HEK293T (cell line): ENCODE results near the gene COL24A1.
"Not testable (repeated sequence)": the region's sequence is repeated elsewhere in the genome, so short reads cannot be mapped to it uniquely, and the experiment has no call there.

Source experiments
- CTCF ChIA-PET: fragments of 350-600 bp; formaldehyde crosslinking; extraction: SDS; loops from one replicate; lab custom pipeline; 2021; ENCODE audit warnings: antibody characterized with exemption, inconsistent platforms; lab: Yijun Ruan, JAX
- POLR2A ChIA-PET: fragments of 350-600 bp; formaldehyde crosslinking; extraction: SDS; loops from one replicate; lab custom pipeline; 2020; ENCODE audit warnings: antibody characterized with exemption, inconsistent platforms; lab: Yijun Ruan, JAX
- DNase-seq: peaks from one replicate; pipeline ENCODE4 v3.0.0; 2012; ENCODE audit warnings: mixed read lengths; ENCODE audit errors: extremely low spot score
- ARNT ChIP-seq: fragments of 450-650 bp; IDR thresholded peaks from 2 replicates; pipeline ENCODE4 v1.6.1; 2017; ENCODE audit warnings: mild to moderate bottlenecking
- BHLHE40 ChIP-seq: fragments of 450-650 bp; IDR thresholded peaks from 2 replicates; pipeline ENCODE4 v1.6.1; 2016; ENCODE audit warnings: mild to moderate bottlenecking, moderate library complexity, borderline replicate concordance
- CTBP1 ChIP-seq: fragments of 450-650 bp; IDR thresholded peaks from 2 replicates; pipeline ENCODE4 v1.6.1; 2016; ENCODE audit warnings: borderline replicate concordance
- ELF4 ChIP-seq: fragments of 450-650 bp; IDR thresholded peaks from 2 replicates; pipeline ENCODE4 v1.6.1; 2017; ENCODE audit warnings: antibody characterized with exemption
- FOXA1 ChIP-seq: fragments of 450-650 bp; IDR thresholded peaks from 2 replicates; pipeline ENCODE4 v1.6.1; 2016; ENCODE audit warnings: mild to moderate bottlenecking
- FOXK2 ChIP-seq: fragments of 450-650 bp; IDR thresholded peaks from 2 replicates; pipeline ENCODE4 v1.6.1; 2016; ENCODE audit warnings: mild to moderate bottlenecking
- FOXM1 ChIP-seq: fragments of 450-650 bp; IDR thresholded peaks from 2 replicates; pipeline ENCODE4 v1.6.1; 2017; ENCODE audit warnings: mild to moderate bottlenecking, borderline replicate concordance
- HDGF ChIP-seq: fragments of 450-650 bp; IDR thresholded peaks from 2 replicates; pipeline ENCODE4 v1.6.1; 2017; ENCODE audit warnings: antibody characterized with exemption, borderline replicate concordance
- L3MBTL2 ChIP-seq: fragments of 450-650 bp; conservative IDR thresholded peaks from 2 replicates; pipeline ENCODE4 v1.6.1; 2016; ENCODE audit warnings: mild to moderate bottlenecking
- LEF1 ChIP-seq: fragments of 450-650 bp; IDR thresholded peaks from 2 replicates; pipeline ENCODE4 v1.6.1; 2017; ENCODE audit warnings: mild to moderate bottlenecking, borderline replicate concordance
- NFRKB ChIP-seq: fragments of 450-650 bp; IDR thresholded peaks from 2 replicates; pipeline ENCODE4 v1.6.1; 2016; ENCODE audit warnings: mild to moderate bottlenecking, moderate library complexity
- SP1 ChIP-seq: fragments of 450-650 bp; IDR thresholded peaks from 2 replicates; pipeline ENCODE4 v1.6.1; 2017
- SUZ12 ChIP-seq: fragments of 450-650 bp; IDR thresholded peaks from 2 replicates; pipeline ENCODE4 v1.6.1; 2016; ENCODE audit warnings: mild to moderate bottlenecking
- TARDBP ChIP-seq: fragments of 450-650 bp; IDR thresholded peaks from 2 replicates; pipeline ENCODE4 v1.6.1; 2016
- ZNF384 ChIP-seq: fragments of 450-650 bp; IDR thresholded peaks from 2 replicates; pipeline ENCODE4 v1.6.1; 2016
- TF ChIP-seq, protein P1 (sequence below): fragments of 450-650 bp; IDR thresholded peaks from 2 replicates; pipeline ENCODE4 v1.6.1; 2016

COL24A1 gene

DNA sequence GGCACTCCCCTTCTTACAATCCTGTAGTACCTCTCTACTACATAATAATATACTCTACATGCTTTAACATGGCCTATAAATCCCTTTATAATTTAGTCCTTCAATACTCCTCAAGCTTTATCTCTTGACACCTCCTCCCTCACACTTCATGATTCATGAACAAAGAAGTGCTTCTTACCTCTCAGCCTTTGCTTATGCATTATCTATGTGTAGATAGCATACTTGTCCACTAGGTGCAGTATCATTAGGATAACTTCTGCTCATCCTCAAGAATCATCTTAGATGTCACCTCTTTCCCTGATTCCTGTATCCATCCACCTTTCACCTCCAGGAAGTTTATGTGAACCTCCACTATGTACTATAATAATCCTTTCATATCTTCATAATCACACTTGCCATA, 74.4 kb downstream of the COL24A1 start:
- no peak for DNase-seq
- ChIA-PET CTCF (no interaction called here), POLR2A (no interaction called here)
- TF ChIP-seq SUZ12 (no peak), NFRKB (no peak), ZNF384 (no peak), CTBP1 (no peak), FOXA1 (no peak), SP1 (no peak), LEF1 (no peak), HDGF (no peak), L3MBTL2 (no peak), FOXM1 (no peak), ARNT (no peak), ELF4 (no peak)

DNA sequence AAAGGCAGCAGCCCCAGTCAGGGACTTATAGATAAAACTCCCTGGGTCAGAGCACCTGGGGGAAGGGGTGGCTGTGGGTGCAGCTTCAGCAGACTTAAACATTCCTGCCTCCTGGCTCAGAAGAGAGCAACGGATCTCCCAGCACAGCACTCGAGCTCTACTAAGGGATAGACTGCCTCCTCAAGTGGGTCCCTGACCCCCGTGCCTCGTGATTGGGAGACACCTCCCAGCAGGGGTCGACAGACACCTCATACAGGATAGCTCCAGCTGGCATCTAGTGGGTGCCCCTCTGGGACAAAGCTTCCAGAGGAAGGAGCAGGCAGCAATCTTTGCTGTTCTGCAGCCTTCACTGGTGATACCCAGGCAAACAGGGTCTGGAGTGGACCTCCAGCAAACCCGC, 84.1 kb downstream of the COL24A1 start:
- DNase-seq, CTCF ChIA-PET, POLR2A ChIA-PET: not testable (repeated sequence)

DNA sequence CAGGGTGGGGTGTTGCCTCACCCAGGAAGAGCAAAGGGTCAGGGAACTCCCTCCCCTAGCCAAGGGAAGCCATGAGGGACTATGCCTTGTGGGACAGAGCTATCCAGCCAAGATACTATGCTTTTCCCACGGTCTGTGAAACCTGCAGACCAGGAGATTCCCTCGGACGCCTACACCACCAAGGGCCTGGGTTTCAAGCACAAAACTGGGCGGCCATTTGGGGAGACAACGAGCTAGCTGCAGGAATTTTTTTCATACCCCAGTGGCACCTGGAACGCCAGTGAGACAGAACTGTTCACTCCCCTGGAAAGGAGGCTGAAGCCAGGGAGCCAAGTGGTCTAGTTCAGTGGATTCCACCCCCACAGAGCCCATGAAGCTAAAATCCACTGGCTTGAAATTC, 84.7 kb downstream of the COL24A1 start:
- DNase-seq, CTCF ChIA-PET, POLR2A ChIA-PET: not testable (repeated sequence)

DNA sequence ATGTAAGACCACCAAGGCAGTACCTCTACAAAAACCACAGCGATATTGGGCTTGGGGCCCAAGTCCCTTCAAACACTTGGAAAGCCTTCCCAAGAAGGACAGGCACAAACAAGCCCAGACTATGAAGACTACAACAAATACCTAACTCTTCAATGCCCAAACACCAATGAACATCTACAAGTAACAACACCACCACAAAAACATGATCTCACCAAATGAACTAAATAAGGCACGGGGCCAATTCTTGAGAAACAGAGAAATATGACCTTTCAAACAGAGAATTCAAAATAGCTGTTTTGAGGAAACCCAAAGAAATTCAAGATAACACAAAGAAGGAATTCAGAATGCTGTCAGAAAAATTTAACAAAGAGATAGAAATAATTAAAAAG, 86.8 kb downstream of the COL24A1 start:
- ChIA-PET POLR2A (no interaction called here), CTCF (no interaction called here)
- no peak for DNase-seq

DNA sequence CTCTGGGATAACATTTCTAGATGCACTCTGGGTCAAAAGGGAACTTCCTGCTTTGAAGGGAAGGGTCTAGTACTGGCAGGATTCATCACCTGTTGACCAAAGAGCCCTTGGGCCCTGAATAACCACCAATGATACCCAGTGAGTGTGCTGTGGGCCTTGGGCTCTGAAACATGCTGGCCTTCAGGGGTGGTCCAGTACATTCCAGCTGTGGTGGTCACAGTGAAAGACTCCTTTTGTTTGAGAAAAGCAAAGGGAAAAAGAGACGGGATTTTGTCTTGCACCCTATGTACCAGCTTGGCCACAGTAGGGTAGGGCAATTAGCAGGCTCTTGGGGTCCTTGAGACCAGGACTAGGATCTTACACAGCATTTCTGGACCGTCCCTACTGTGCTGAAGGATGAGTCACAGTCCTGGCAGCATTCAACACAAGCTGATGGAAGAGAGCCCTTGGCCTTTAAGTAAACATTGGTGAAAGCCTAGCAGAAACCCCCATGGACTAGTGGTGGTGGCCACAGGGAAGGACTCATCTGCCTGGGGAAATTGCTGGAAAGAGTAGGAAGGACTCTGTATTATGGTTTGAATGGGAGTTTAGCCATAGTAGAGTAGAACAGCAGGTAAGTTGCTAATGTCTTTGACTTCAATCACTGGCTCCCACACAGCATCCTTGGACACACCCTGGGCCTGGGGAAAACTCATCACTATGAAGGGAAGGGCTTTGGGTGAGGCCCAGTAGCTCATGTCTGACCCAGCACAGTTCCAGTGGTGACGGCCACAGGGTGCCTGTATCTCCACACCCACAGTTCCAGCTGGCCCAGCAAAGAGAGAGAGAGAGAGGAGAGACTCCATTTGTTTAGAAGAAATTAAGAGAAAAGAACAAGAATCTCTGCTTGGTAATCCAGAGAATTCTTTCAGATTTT, 87.5 kb downstream of the COL24A1 start:
- no peak for DNase-seq
- TF ChIP-seq FOXA1 (no peak), HDGF (no peak), FOXM1 (no peak), SUZ12 (no peak), NFRKB (no peak), BHLHE40 (no peak), SP1 (no peak), ARNT (no peak), L3MBTL2 (no peak), ZNF384 (no peak), ELF4 (no peak), LEF1 (no peak), FOXK2 (no peak), TARDBP (no peak), CTBP1 (no peak)
- TF ChIP-seq, protein P1, sequence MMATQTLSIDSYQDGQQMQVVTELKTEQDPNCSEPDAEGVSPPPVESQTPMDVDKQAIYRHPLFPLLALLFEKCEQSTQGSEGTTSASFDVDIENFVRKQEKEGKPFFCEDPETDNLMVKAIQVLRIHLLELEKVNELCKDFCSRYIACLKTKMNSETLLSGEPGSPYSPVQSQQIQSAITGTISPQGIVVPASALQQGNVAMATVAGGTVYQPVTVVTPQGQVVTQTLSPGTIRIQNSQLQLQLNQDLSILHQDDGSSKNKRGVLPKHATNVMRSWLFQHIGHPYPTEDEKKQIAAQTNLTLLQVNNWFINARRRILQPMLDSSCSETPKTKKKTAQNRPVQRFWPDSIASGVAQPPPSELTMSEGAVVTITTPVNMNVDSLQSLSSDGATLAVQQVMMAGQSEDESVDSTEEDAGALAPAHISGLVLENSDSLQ = no peak
- CTCF ChIA-PET = no interaction called here

More for the DNA sequence above, 86.8 kb downstream of the COL24A1 start:
- TF ChIP-seq L3MBTL2 (no peak), ELF4 (no peak), ZNF384 (no peak), FOXK2 (no peak), NFRKB (no peak), LEF1 (no peak), CTBP1 (no peak), TARDBP (no peak), FOXM1 (no peak)
- TF ChIP-seq, protein P1 = no peak

DNA sequence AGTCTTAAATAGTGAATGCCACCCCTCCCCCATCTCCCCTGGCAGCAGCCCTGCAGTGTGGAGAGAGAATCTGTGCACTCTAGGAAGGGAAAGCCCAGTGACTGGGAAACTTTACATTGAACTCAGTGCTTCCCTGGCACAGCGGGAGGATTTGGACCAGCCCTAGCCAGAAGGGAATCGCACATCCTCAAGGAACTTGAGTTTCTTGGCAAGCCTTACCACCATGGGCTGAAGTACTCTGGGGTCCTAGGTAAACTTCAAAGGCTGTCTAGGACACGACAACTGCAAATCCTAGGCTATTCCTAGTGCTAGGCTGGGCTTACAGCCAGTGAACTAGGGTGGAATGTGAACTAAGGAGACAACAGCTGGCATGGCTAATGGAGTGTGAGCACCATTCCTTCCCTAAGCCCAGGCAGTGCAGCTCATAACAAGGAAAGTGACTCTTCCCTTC, 88.3 kb downstream of the COL24A1 start:
- ChIA-PET POLR2A (no interaction called here), CTCF (no interaction called here)
- DNase-seq = no peak
- no peak for TF ChIP-seq FOXA1
- no peak for TF ChIP-seq CTBP1
- no peak for TF ChIP-seq ARNT
- no peak for TF ChIP-seq TARDBP
- TF ChIP-seq SUZ12 = no peak
- TF ChIP-seq L3MBTL2 = no peak
- TF ChIP-seq LEF1 = no peak
- TF ChIP-seq ZNF384 = no peak
- no peak for TF ChIP-seq NFRKB
- TF ChIP-seq SP1 = no peak

More for the DNA sequence above, 87.5 kb downstream of the COL24A1 start:
- POLR2A ChIA-PET = no interaction called here

DNA sequence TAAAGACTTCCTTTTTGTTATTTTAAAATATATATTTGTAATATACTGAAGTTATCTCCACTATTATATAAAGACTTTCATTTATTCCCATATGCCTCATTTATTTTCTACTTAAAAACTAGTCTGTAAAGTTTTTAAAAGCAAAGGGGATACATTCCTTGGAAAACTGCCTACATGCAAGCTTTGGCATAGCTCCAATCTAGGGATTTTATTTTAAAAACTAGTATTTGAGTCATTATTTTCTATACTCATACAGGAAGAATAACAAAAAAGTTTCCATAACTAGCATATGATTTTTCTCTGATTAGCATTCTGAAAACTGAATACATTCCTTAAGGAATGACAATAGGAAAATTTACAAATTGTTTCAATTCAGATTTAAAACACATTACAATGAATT, 88.9 kb downstream of the COL24A1 start:
- ChIA-PET POLR2A (no interaction called here), CTCF (no interaction called here)
- no peak for DNase-seq
- TF ChIP-seq SUZ12 = no peak
